ENCODE data around the gene ARL6IP5.

Gene ARL6IP5

GRCh38 chr3:69149586-69149985 is 64.8 kb downstream of the ARL6IP5 start:
- in situ Hi-C loops (cut with HindIII; ENCODE audit: low sequenced_read_pairs) = no loop called here

More at GRCh38 chr3:69149586-69149985, 64.8 kb downstream of the ARL6IP5 start:
- no peak for DNase-seq (ENCODE audit: low read depth)
- no peak for TF ChIP-seq CTCF (IDR thresholded peaks at IDR 0.05; ENCODE audit: low read depth, low read length, missing control alignments)
- H3K4me3 ChIP-seq (ENCODE audit: low read depth, low read length) = no peak overlapping the region
